DMS53 treated with DMSO at 0.1 percent for 48 hours (cell line): Measurements from ENCODE around the gene CPA1.

Source experiments
- DNase-seq: peaks from one replicate; lab custom pipeline; 2025; ENCODE audit not compliant: unreplicated experiment; lab: John Stamatoyannopoulos, UW

CPA1 gene

GRCh38 chr7:130393841-130394411, 13.6 kb downstream of the CPA1 start:
- DNase-seq, result no peak

GRCh38 chr7:130394421-130395195, 14.3 kb downstream of the CPA1 start:
- no peak for DNase-seq

GRCh38 chr7:130395421-130395820, 15.1 kb downstream of the CPA1 start:
- DNase-seq, result no peak

GRCh38 chr7:130396109-130396508, 15.8 kb downstream of the CPA1 start:
- DNase-seq, result no peak

- no peak for DNase-seq
Measured at GRCh38 chr7:130397051-130397757, 16.9 kb downstream of the CPA1 start.

- no peak for DNase-seq
Measured at GRCh38 chr7:130397758-130398073, 17.4 kb downstream of the CPA1 start.

GRCh38 chr7:130398526-130399090, 18.3 kb downstream of the CPA1 start:
- no peak for DNase-seq

- DNase-seq, result no peak
Measured at GRCh38 chr7:130400120-130400572, 19.9 kb downstream of the CPA1 start.

- DNase-seq, result no peak
Measured at GRCh38 chr7:130401101-130401500, 20.8 kb downstream of the CPA1 start.

GRCh38 chr7:130401578-130401977, 21.3 kb downstream of the CPA1 start:
- no peak for DNase-seq

- no peak for DNase-seq
Measured at GRCh38 chr7:130405003-130405402, 24.7 kb downstream of the CPA1 start.

- no peak for DNase-seq
Measured at GRCh38 chr7:130409067-130409711, 28.9 kb downstream of the CPA1 start.

- no peak for DNase-seq
Measured at GRCh38 chr7:130409712-130410072, 29.4 kb downstream of the CPA1 start.

GRCh38 chr7:130410868-130411541, 30.7 kb downstream of the CPA1 start:
- no peak for DNase-seq

GRCh38 chr7:130413201-130413600, 32.9 kb downstream of the CPA1 start:
- DNase-seq, result no peak

- DNase-seq, result no peak
Measured at GRCh38 chr7:130415006-130415405, 34.7 kb downstream of the CPA1 start.

- no peak for DNase-seq
Measured at GRCh38 chr7:130417213-130417612, 36.9 kb downstream of the CPA1 start.

- DNase-seq, result no peak
Measured at GRCh38 chr7:130418306-130418705, 38.0 kb downstream of the CPA1 start.

GRCh38 chr7:130419658-130420057, 39.4 kb downstream of the CPA1 start:
- no peak for DNase-seq

- no peak for DNase-seq
Measured at GRCh38 chr7:130420943-130421578, 40.8 kb downstream of the CPA1 start.
